ENCODE results near the gene AURKB. TPM values are rescaled to one million over a fixed set of nuclear protein-coding genes. Genes with fewer than 3 reads are reported as not detected.

Gene AURKB
- polyA plus RNA-seq, 1 donor from 2014 or later: 0.84 TPM

- no peaks in the 10 kb centered on the region for H3K9me3 ChIP-seq (ENCODE audit: low read length)
- H4K20me1 ChIP-seq (ENCODE audit: insufficient read depth): no peaks in the 10 kb centered on the region
- no peak overlapping the region for H2AFZ ChIP-seq (ENCODE audit: low read depth, low read length)
- H3F3A ChIP-seq (ENCODE audit: insufficient read depth, low read length, poor library complexity, severe bottlenecking): peaks cover 4% of the 10 kb centered on the region
- peak overlapping the region; percentile 58 for H3K4me3 ChIP-seq (ENCODE audit: low read length)
- H3K36me3 ChIP-seq (ENCODE audit: insufficient read depth, low read length): peaks cover 18% of the 10 kb centered on the region
- TF ChIP-seq EP300 (conservative IDR thresholded peaks at IDR 0.05; ENCODE audit: poor library complexity, severe bottlenecking) (no peak), CTCF (IDR thresholded peaks at IDR 0.05; ENCODE audit: poor library complexity, severe bottlenecking) (no peak), SMC3 (conservative IDR thresholded peaks at IDR 0.05; ENCODE audit: poor library complexity) (no peak), REST (IDR thresholded peaks at IDR 0.05; ENCODE audit: borderline replicate concordance) (no peak), EZH2 (IDR thresholded peaks at IDR 0.05; ENCODE audit: borderline replicate concordance, insufficient read depth, low read length, poor library complexity, severe bottlenecking) (no peak), RAD21 (conservative IDR thresholded peaks at IDR 0.05) (no peak), TAF1 (IDR thresholded peaks at IDR 0.05; ENCODE audit: low read depth) (no peak), POLR2AphosphoS5 (IDR thresholded peaks at IDR 0.05) (no peak), MXI1 (conservative IDR thresholded peaks at IDR 0.05; ENCODE audit: poor library complexity, severe bottlenecking) (no peak)
- H3K9me2 ChIP-seq (ENCODE audit: insufficient read depth, low read length): no peaks in the 10 kb centered on the region
- H3K4me2 ChIP-seq (ENCODE audit: low read length): no peak overlapping the region
- H3K27me3 ChIP-seq (ENCODE audit: insufficient read depth, low read depth, low read length): no peaks in the 10 kb centered on the region
- H3K9ac ChIP-seq (ENCODE audit: low read length): no peak overlapping the region
- H3K27ac ChIP-seq (ENCODE audit: low read length): peak overlapping the region; percentile 35
- H3K79me2 ChIP-seq (replicated peaks; ENCODE audit: insufficient read depth, low read length): no peaks in the 10 kb centered on the region
Observed at GRCh38 chr17:8225813-8226535, 15.6 kb upstream of the AURKB start.

- Histone ChIP-seq H3K79me2 (replicated peaks; ENCODE audit: insufficient read depth, low read length) (no peaks in the 10 kb centered on the region), H3K9me2 (ENCODE audit: insufficient read depth, low read length) (no peaks in the 10 kb centered on the region), H2AFZ (ENCODE audit: low read depth, low read length) (no peak overlapping the region), H3K9me3 (ENCODE audit: low read length) (no peaks in the 10 kb centered on the region), H3K27ac (ENCODE audit: low read length) (no peak overlapping the region), H3K4me3 (ENCODE audit: low read length) (no peak overlapping the region), H3K27me3 (ENCODE audit: insufficient read depth, low read depth, low read length) (no peaks in the 10 kb centered on the region), H3K36me3 (ENCODE audit: insufficient read depth, low read length) (peaks cover 18% of the 10 kb centered on the region), H3K9ac (ENCODE audit: low read length) (no peak overlapping the region), H3K4me2 (ENCODE audit: low read length) (no peak overlapping the region), H4K20me1 (ENCODE audit: insufficient read depth) (no peaks in the 10 kb centered on the region), H3F3A (ENCODE audit: insufficient read depth, low read length, poor library complexity, severe bottlenecking) (peaks cover 9% of the 10 kb centered on the region)
- TF ChIP-seq RAD21 (conservative IDR thresholded peaks at IDR 0.05): no peak
- no peak for TF ChIP-seq CTCF (IDR thresholded peaks at IDR 0.05; ENCODE audit: poor library complexity, severe bottlenecking)
- TF ChIP-seq REST (IDR thresholded peaks at IDR 0.05; ENCODE audit: borderline replicate concordance): no peak
- no peak for TF ChIP-seq EZH2 (IDR thresholded peaks at IDR 0.05; ENCODE audit: borderline replicate concordance, insufficient read depth, low read length, poor library complexity, severe bottlenecking)
- no peak for TF ChIP-seq EP300 (conservative IDR thresholded peaks at IDR 0.05; ENCODE audit: poor library complexity, severe bottlenecking)
- no peak for TF ChIP-seq SMC3 (conservative IDR thresholded peaks at IDR 0.05; ENCODE audit: poor library complexity)
- no peak for TF ChIP-seq POLR2AphosphoS5 (IDR thresholded peaks at IDR 0.05)
- TF ChIP-seq MXI1 (conservative IDR thresholded peaks at IDR 0.05; ENCODE audit: poor library complexity, severe bottlenecking): no peak
- TF ChIP-seq TAF1 (IDR thresholded peaks at IDR 0.05; ENCODE audit: low read depth): no peak
Observed at GRCh38 chr17:8224891-8225812, 14.8 kb upstream of the AURKB start.
